MM.1S (cell line): Measurements from ENCODE around the gene TUT1.

Source experiments
- EZH2 ChIP-seq: fragments of 300-600 bp; sonication (generic); optimal IDR thresholded peaks from 2 replicates; pipeline ENCODE3; 2017; ENCODE audit warnings: low read depth, mild to moderate bottlenecking, antibody characterized with exemption, low read length, mixed read lengths
- EZH2phosphoT487 ChIP-seq: fragments of 300-600 bp; sonication (generic); IDR thresholded peaks from 2 replicates; pipeline ENCODE4 v1.6.1; 2018; ENCODE audit warnings: antibody characterized with exemption, low read length
- TF ChIP-seq, protein P1 (sequence below): fragments of 300-600 bp; sonication (generic); IDR thresholded peaks from 2 replicates; pipeline ENCODE4 v1.5.1; 2016; ENCODE audit warnings: antibody characterized with exemption, low read length, mixed read lengths

DNA sequence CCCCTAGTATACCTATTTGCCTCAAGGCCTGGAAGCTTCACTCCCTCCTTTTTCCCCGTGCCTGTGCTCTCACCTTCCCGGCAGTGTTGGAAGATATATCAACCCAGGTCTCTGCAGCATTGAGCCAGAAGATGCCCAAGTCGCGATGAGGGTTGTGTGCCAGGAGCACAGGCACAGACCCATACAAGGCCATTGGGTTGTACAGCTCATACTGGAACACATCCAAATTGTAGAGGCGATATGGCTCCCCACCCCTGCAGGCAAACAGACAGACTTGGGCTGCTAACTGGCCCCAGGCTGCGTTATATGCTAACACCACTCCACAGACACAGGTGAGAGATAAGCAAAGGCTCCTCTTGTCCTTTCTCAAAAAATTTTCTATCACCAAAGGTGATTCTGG is 41.2 kb upstream of the TUT1 start:
- TF ChIP-seq, protein P1, sequence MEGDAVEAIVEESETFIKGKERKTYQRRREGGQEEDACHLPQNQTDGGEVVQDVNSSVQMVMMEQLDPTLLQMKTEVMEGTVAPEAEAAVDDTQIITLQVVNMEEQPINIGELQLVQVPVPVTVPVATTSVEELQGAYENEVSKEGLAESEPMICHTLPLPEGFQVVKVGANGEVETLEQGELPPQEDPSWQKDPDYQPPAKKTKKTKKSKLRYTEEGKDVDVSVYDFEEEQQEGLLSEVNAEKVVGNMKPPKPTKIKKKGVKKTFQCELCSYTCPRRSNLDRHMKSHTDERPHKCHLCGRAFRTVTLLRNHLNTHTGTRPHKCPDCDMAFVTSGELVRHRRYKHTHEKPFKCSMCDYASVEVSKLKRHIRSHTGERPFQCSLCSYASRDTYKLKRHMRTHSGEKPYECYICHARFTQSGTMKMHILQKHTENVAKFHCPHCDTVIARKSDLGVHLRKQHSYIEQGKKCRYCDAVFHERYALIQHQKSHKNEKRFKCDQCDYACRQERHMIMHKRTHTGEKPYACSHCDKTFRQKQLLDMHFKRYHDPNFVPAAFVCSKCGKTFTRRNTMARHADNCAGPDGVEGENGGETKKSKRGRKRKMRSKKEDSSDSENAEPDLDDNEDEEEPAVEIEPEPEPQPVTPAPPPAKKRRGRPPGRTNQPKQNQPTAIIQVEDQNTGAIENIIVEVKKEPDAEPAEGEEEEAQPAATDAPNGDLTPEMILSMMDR = no peak
- TF ChIP-seq EZH2phosphoT487 = no peak
- TF ChIP-seq EZH2 = no peak
